ENCODE measurements around the gene OOSP2.

Gene OOSP2

GRCh38 chr11:60080535-60080934, 40.3 kb downstream of the OOSP2 start:
- no peak for DNase-seq

GRCh38 chr11:60084631-60085273, 44.5 kb downstream of the OOSP2 start:
- DNase-seq, result no peak

- no peak for DNase-seq
These were observed 45.7 kb downstream of the OOSP2 start for GRCh38 chr11:60085909-60086308.

- no peak for DNase-seq
These were observed 47.0 kb downstream of the OOSP2 start for GRCh38 chr11:60087239-60087638.

GRCh38 chr11:60088364-60088763, 48.2 kb downstream of the OOSP2 start, which contains the start of gene MS4A2:
TSS of gene MS4A2 (plus strand) at chr11:60088664. CDS start at chr11:60088766, 102 bp downstream.
- no peak for DNase-seq

- DNase-seq, result no peak
These were observed 55.4 kb downstream of the OOSP2 start for GRCh38 chr11:60095477-60096120.

- DNase-seq, result no peak
These were observed 57.0 kb downstream of the OOSP2 start for GRCh38 chr11:60097189-60097588.

Data from activated CD4-positive, alpha-beta T cell treated with anti-CD3 and anti-CD28 coated beads, Interleukin-2, amount 50 U/mL, for 1 hour (primary cell).